ENCODE measurements around the gene PHTF2. TPM values are rescaled to one million over a fixed set of nuclear protein-coding genes. Genes with fewer than 3 reads are reported as not detected.

Gene PHTF2
- total and polyA plus RNA-seq, 4 donors, result 5.1 to 37.1 (median 8.7) TPM

DNA sequence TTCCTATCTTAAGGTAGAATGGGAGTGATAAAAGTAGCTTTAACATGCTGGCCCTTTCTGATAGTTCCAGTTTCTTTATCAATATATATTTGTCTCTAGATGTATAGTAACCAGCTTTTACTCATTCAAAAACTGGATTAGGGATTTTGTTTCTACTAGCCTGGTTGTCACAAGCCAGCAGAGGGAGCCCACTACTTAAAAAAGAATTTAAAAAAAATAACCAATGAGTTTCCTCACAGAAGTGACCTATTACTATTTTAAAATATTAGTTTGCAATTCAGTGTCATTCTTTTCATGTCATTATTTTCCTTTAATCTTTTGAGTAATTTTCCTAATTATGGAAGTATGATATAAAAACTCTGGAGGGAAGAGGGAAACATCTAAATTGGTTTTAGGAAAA lies 142.1 kb downstream of the PHTF2 start:
- no peak overlapping the region for H3K4me3 ChIP-seq
- no peak overlapping the region for H3K9ac ChIP-seq (ENCODE audit: insufficient read depth in 1 of 2, low read length in 2 of 2)
- H3K27me3 ChIP-seq (ENCODE audit: control insufficient read depth in 3 of 3, insufficient read depth in 3 of 3, low read length in 2 of 3), result no peaks in the 10 kb centered on the region
- ATAC-seq (ENCODE audit: insufficient read depth, low FRiP score) (no peak), DNase-seq (peak; percentile 31 to 61 (median 57))
- H3K4me1 ChIP-seq (ENCODE audit: control insufficient read depth in 5 of 5, insufficient read depth in 5 of 5, low read length in 5 of 5), result no peaks in the 10 kb centered on the region
- peak; percentile 36 for TF ChIP-seq CTCF (IDR thresholded peaks at IDR 0.05; ENCODE audit: control extremely low read depth, extremely low read depth)
- H3K36me3 ChIP-seq (ENCODE audit: control insufficient read depth in 4 of 4, insufficient read depth in 4 of 4, low read length in 4 of 4), result peaks cover 0 to 9% (median 2%) of the 10 kb centered on the region in 4 donors
- H3K27ac ChIP-seq (ENCODE audit: low read depth in 1 of 2, low read length in 1 of 2), result no peak overlapping the region
- no peaks in the 10 kb centered on the region for H3K9me3 ChIP-seq (ENCODE audit: control insufficient read depth in 4 of 4, insufficient read depth in 3 of 4, low read length in 3 of 4)

- Histone ChIP-seq H3K9me3 (ENCODE audit: control insufficient read depth in 4 of 4, insufficient read depth in 3 of 4, low read length in 3 of 4) (no peaks in the 10 kb centered on the region), H3K4me3 (no peak overlapping the region), H3K36me3 (ENCODE audit: control insufficient read depth in 4 of 4, insufficient read depth in 4 of 4, low read length in 4 of 4) (peaks cover 0 to 9% (median 2%) of the 10 kb centered on the region in 4 donors), H3K27me3 (ENCODE audit: control insufficient read depth in 3 of 3, insufficient read depth in 3 of 3, low read length in 2 of 3) (no peaks in the 10 kb centered on the region), H3K9ac (ENCODE audit: insufficient read depth in 1 of 2, low read length in 2 of 2) (no peak overlapping the region), H3K27ac (ENCODE audit: low read depth in 1 of 2, low read length in 1 of 2) (no peak overlapping the region), H3K4me1 (ENCODE audit: control insufficient read depth in 5 of 5, insufficient read depth in 5 of 5, low read length in 5 of 5) (no peaks in the 10 kb centered on the region)
- WGBS, 2 donors, result 94 to 96% methylated on average over 4 of the region's 4 CpGs
- no peak for DNase-seq
- no peak for ATAC-seq (ENCODE audit: insufficient read depth, low FRiP score)
- TF ChIP-seq CTCF (IDR thresholded peaks at IDR 0.05; ENCODE audit: control extremely low read depth, extremely low read depth), result no peak
Observed at GRCh38 chr7:77942431-77942830, 143.9 kb downstream of the PHTF2 start.

DNA sequence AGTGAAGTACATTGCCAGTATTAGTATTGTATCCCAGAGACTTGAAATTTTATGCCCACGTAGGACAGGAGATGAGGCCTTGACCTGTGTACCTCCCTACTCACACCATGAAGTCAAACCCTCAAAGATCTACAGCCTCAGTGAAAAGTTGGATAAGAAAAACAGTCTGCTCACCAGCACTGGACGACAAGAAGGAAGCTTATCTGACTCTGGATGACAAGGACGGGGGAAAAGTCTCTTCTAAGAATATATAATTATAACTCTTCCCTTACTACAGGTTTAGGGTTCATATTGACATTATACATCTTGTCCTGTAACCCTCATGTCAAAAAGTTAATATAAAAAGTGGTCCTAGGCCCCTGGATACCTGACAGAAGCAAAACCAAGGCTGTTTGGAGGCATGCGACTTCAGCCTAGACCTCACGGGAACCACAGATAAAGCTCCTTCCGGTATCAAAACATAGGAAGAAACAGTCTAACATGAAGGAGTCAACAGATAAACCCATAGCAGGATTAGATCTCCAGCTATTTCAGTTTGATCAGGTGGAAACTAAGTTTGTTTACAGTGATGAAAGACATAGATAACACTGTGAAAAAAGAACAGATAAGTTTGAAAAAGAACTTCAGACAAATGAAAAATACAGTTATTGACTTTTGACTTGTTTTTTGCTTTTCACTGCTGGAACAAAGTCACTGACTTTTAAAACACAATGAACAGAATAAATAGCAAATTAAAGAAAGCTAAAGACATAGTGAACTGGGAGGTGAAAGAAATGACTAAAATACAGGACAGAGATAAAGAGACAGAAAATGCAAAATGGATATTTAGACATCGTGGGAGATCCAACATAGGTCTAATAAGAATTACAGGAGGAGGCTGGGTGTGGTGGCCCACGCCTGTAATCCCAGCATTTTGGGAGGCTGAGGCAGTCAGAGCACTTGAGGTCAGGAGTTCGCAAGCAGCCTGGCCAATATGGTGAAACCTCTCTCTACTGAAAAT lies 145.9 kb downstream of the PHTF2 start:
- no peak overlapping the region for H3K4me3 ChIP-seq
- H3K27me3 ChIP-seq (ENCODE audit: control insufficient read depth in 3 of 3, insufficient read depth in 3 of 3, low read length in 2 of 3), result no peaks in the 10 kb centered on the region
- H3K36me3 ChIP-seq (ENCODE audit: control insufficient read depth in 4 of 4, insufficient read depth in 4 of 4, low read length in 4 of 4), result peaks cover 0 to 9% (median 2%) of the 10 kb centered on the region in 4 donors
- no peak for TF ChIP-seq CTCF (IDR thresholded peaks at IDR 0.05; ENCODE audit: control extremely low read depth, extremely low read depth)
- DNase-seq (no peak), ATAC-seq (ENCODE audit: insufficient read depth, low FRiP score) (no peak)
- H3K27ac ChIP-seq (ENCODE audit: low read depth in 1 of 2, low read length in 1 of 2), result no peak overlapping the region
- H3K9ac ChIP-seq (ENCODE audit: insufficient read depth in 1 of 2, low read length in 2 of 2), result no peak overlapping the region
- 94 to 95% methylated on average over 9 of the region's 9 CpGs for WGBS, 2 donors
- H3K4me1 ChIP-seq (ENCODE audit: control insufficient read depth in 5 of 5, insufficient read depth in 5 of 5, low read length in 5 of 5), result no peaks in the 10 kb centered on the region
- H3K9me3 ChIP-seq (ENCODE audit: control insufficient read depth in 4 of 4, insufficient read depth in 3 of 4, low read length in 3 of 4), result no peaks in the 10 kb centered on the region

Data from lung (tissue), 12 donors.